Transverse colon (tissue), 4 donors: ENCODE data around the gene AFTPH. TPM values are rescaled to one million over a fixed set of nuclear protein-coding genes. Genes with fewer than 3 reads are reported as not detected.

Experiments
- DNase-seq: peaks from one replicate; pipeline ENCODE4 v3.0.0-alpha.2; 2019
- H3K27ac ChIP-seq, 4 donors: fragments of 200-600 bp; sonication (generic); 2 replicates each; pipeline ENCODE4 v1.5.1; 2016 to 2018; ENCODE audit warnings: inconsistent platforms in 4 of 4
- H3K27me3 ChIP-seq: fragments of 200-600 bp; sonication (generic); 2 replicates; pipeline ENCODE4 v1.5.1; 2017; ENCODE audit warnings: inconsistent platforms
- H3K36me3 ChIP-seq, 4 donors: fragments of 200-600 bp; sonication (generic); 2 replicates each; pipeline ENCODE4 v1.5.1; 2017 to 2019; ENCODE audit warnings: inconsistent platforms in 4 of 4
- H3K4me1 ChIP-seq, 4 donors: fragments of 200-600 bp; sonication (generic); 2 replicates each; pipeline ENCODE4 v1.5.1; 2017 to 2020; ENCODE audit warnings: inconsistent platforms in 4 of 4
- H3K4me3 ChIP-seq, 4 donors: fragments of 200-600 bp; sonication (generic); 1 replicate in 1 of 4; 2 replicates in 3 of 4; pipeline versions ENCODE4 v1.5.1 to v1.6.1; 2017 to 2019; ENCODE audit warnings: inconsistent platforms in 4 of 4
- H3K9me3 ChIP-seq, 2 donors: fragments of 200-600 bp; sonication (generic); 2 replicates each; pipeline ENCODE4 v1.5.1; 2017 to 2019; ENCODE audit warnings: inconsistent platforms in 2 of 2
- CTCF ChIP-seq, 5 experiments: fragments of 200-600 bp in 3 of 5; fragments of 450-650 bp in 2 of 5; sonication (generic) in 3 of 5; IDR thresholded peaks; 1 replicate in 2 of 5; 2 replicates in 3 of 5; pipeline ENCODE4 v1.5.1; 2016 to 2017; ENCODE audit warnings: antibody characterized with exemption in 5 of 5, inconsistent platforms in 3 of 5, mild to moderate bottlenecking in 2 of 5, moderate library complexity in 1 of 5
- EP300 ChIP-seq: sonication (generic); formaldehyde crosslinking; IDR thresholded peaks from one replicate; pipeline ENCODE4 v1.6.1; 2017; ENCODE audit warnings: antibody characterized with exemption, low read depth
- POLR2A ChIP-seq: fragments of 450-650 bp; IDR thresholded peaks from one replicate; pipeline ENCODE4 v1.6.1; 2016; ENCODE audit warnings: antibody characterized with exemption, mild to moderate bottlenecking, moderate library complexity
- POLR2AphosphoS5 ChIP-seq, 3 donors: sonication (generic); formaldehyde crosslinking; IDR thresholded peaks; one replicate each; pipeline ENCODE4 v1.6.1; 2016; ENCODE audit warnings: antibody characterized with exemption in 3 of 3
- WGBS, 2 donors: methylation state at CpG; one replicate each; pipeline ENCODE4 v1.1.5; 2018; ENCODE audit warnings: low coverage in 1 of 2; 5-methylcytosine and 5-hydroxymethylcytosine counted together
- in situ Hi-C, 4 donors: fragments of 200-750 bp; cut with MboI; loops; one replicate each; pipeline versions ENCODE4 v1.15.0 to v1.15.1; 2017; ENCODE audit warnings: low sequenced_read_pairs in 3 of 4, low pct_ligation_motif_present in 1 of 4, low pct_unique_long_range_greater_than_20kb in 1 of 4
- intact Hi-C: fragments of 100-400 bp; cut with DNase I; formaldehyde crosslinking; loops from one replicate; pipeline ENCODE4 v1.15.1; 2023; ENCODE audit warnings: low total_unique reads
- total RNA-seq, 4 donors: library from RNA; depleted of rRNA; stranded (reverse); fragments of >200 nt; gene quantifications; one replicate each; pipeline ENCODE4 v1.1.0, GENCODE V29; 2016

Gene AFTPH
- total RNA-seq, result 100 to 1,000 TPM in 1 of 4 donors, 10 to 100 TPM in 3; 42.3 to 123 (median 70.2) TPM

GRCh38 chr2:64523666-64524603 lies at the start of gene AFTPH:
AFTPH (plus strand) TSS chr2:64524328; CDS start chr2:64551475, 27,147 bp downstream.
- H3K27ac ChIP-seq, result peak within 1 kb of the TSS; percentile 96 to 99 (median 98)
- peak; percentile 99 for DNase-seq
- H3K9me3 ChIP-seq, result no peaks in the 10 kb centered on the region
- TF ChIP-seq EP300, result no peak
- TF ChIP-seq POLR2AphosphoS5 (IDR thresholded peaks at IDR 0.05), result peak; percentile 94 to 98 (median 96)
- TF ChIP-seq CTCF (IDR thresholded peaks at IDR 0.05), result peak in 1 of 5 experiments; percentile 13
- peak; percentile 98 for TF ChIP-seq POLR2A
- H3K4me3 ChIP-seq, result peak within 1 kb of the TSS; percentile 82 to 98 (median 94)
- no peaks in the 10 kb centered on the region for H3K36me3 ChIP-seq
- no peaks in the 10 kb centered on the region for H3K27me3 ChIP-seq
- intact Hi-C loops, result no loop called here
- in situ Hi-C loops, result no loop called here
- WGBS, 2 donors, result 0 to 1% methylated on average over 13 to 57 of the region's 67 CpGs
- H3K4me1 ChIP-seq, result peaks cover 8 to 45% (median 14%) of the 10 kb centered on the region in 4 donors

- in situ Hi-C loops, result loop anchor here in 1 of 4 donors (25.0 kb wide), 1 partner anchor 437 kb away; no protein-coding TSS in a partner anchor
- intact Hi-C loops, result no loop called here
- peaks cover 0 to 10% (median 0%) of the 10 kb centered on the region in 4 donors for H3K4me1 ChIP-seq
- H3K27me3 ChIP-seq, result no peaks in the 10 kb centered on the region
- no peak overlapping the region for H3K27ac ChIP-seq
- 67 to 82% methylated on average over 1 of the region's 1 CpG for WGBS, 2 donors
- H3K9me3 ChIP-seq, result no peaks in the 10 kb centered on the region
- no peak for DNase-seq
- H3K4me3 ChIP-seq, result no peak overlapping the region
- TF ChIP-seq CTCF (IDR thresholded peaks at IDR 0.05) (no peak), EP300 (no peak), POLR2AphosphoS5 (IDR thresholded peaks at IDR 0.05) (no peak), POLR2A (no peak)
- no peaks in the 10 kb centered on the region for H3K36me3 ChIP-seq
These were observed 49.5 kb upstream of the AFTPH start for GRCh38 chr2:64474636-64475035.

GRCh38 chr2:64477037-64477436 lies 47.1 kb upstream of the AFTPH start:
- TF ChIP-seq POLR2AphosphoS5 (IDR thresholded peaks at IDR 0.05) (no peak), CTCF (IDR thresholded peaks at IDR 0.05) (no peak), EP300 (no peak), POLR2A (no peak)
- Histone ChIP-seq H3K9me3 (no peaks in the 10 kb centered on the region), H3K4me1 (peaks cover 0 to 10% (median 0%) of the 10 kb centered on the region in 4 donors), H3K27me3 (no peaks in the 10 kb centered on the region), H3K36me3 (no peaks in the 10 kb centered on the region), H3K4me3 (no peak overlapping the region), H3K27ac (no peak overlapping the region)
- DNase-seq, result no peak
- 89% methylated on average over 1 of the region's 1 CpG; no CpG with 5 or more reads in 1 of the 2 donors for WGBS, 2 donors
- in situ Hi-C loops (loop anchor here in 1 of 4 donors (25.0 kb wide), 1 partner anchor 440 kb away; no protein-coding TSS in a partner anchor), intact Hi-C loops (no loop called here)

GRCh38 chr2:64477979-64478378 lies 46.1 kb upstream of the AFTPH start:
- 95 to 98% methylated on average over 4 of the region's 4 CpGs for WGBS, 2 donors
- TF ChIP-seq EP300 (no peak), POLR2A (no peak), CTCF (IDR thresholded peaks at IDR 0.05) (no peak), POLR2AphosphoS5 (IDR thresholded peaks at IDR 0.05) (no peak)
- intact Hi-C loops, result no loop called here
- no peak overlapping the region for H3K4me3 ChIP-seq
- no peaks in the 10 kb centered on the region for H3K27me3 ChIP-seq
- H3K4me1 ChIP-seq, result peaks cover 0 to 10% (median 0%) of the 10 kb centered on the region in 4 donors
- DNase-seq, result no peak
- H3K36me3 ChIP-seq, result no peaks in the 10 kb centered on the region
- no peak overlapping the region for H3K27ac ChIP-seq
- in situ Hi-C loops, result loop anchor here in 1 of 4 donors (25.0 kb wide), 1 partner anchor 441 kb away; no protein-coding TSS in a partner anchor
- no peaks in the 10 kb centered on the region for H3K9me3 ChIP-seq
